Measurements from ENCODE around the gene MARCKS.

Gene MARCKS

GRCh38 chr6:113882336-113883022, 25.3 kb downstream of the MARCKS start:
- 0 out of 2 replicates have a peak, but pooled peaks have one; percentile 6 for TF ChIP-seq CTCF (IDR thresholded peaks at IDR 0.05)
- TF ChIP-seq ZFX (IDR thresholded peaks at IDR 0.05; ENCODE audit: borderline replicate concordance), result no peak
- H3K27ac ChIP-seq, result no peak overlapping the region

- TF ChIP-seq ZFX (IDR thresholded peaks at IDR 0.05; ENCODE audit: borderline replicate concordance) (no peak), CTCF (IDR thresholded peaks at IDR 0.05) (no peak)
- no peak overlapping the region for H3K27ac ChIP-seq
Observed at GRCh38 chr6:113884011-113884410, 26.9 kb downstream of the MARCKS start.

- H3K27ac ChIP-seq, result no peak overlapping the region
- TF ChIP-seq ZFX (IDR thresholded peaks at IDR 0.05; ENCODE audit: borderline replicate concordance) (no peak), CTCF (IDR thresholded peaks at IDR 0.05) (no peak)
Observed at GRCh38 chr6:113886512-113886911, 29.4 kb downstream of the MARCKS start.

- no peak for TF ChIP-seq CTCF (IDR thresholded peaks at IDR 0.05)
- TF ChIP-seq ZFX (IDR thresholded peaks at IDR 0.05; ENCODE audit: borderline replicate concordance), result no peak
- H3K27ac ChIP-seq, result no peak overlapping the region
Observed at GRCh38 chr6:113888493-113888892, 31.3 kb downstream of the MARCKS start.

- TF ChIP-seq CTCF (IDR thresholded peaks at IDR 0.05) (no peak), ZFX (IDR thresholded peaks at IDR 0.05; ENCODE audit: borderline replicate concordance) (no peak)
- H3K27ac ChIP-seq, result no peak overlapping the region
Observed at GRCh38 chr6:113888956-113889630, 31.9 kb downstream of the MARCKS start.

- no peak for TF ChIP-seq ZFX (IDR thresholded peaks at IDR 0.05; ENCODE audit: borderline replicate concordance)
- TF ChIP-seq CTCF (IDR thresholded peaks at IDR 0.05), result no peak
- H3K27ac ChIP-seq, result no peak overlapping the region
Observed at GRCh38 chr6:113893451-113893850, 36.3 kb downstream of the MARCKS start.

- no peak for TF ChIP-seq ZFX (IDR thresholded peaks at IDR 0.05; ENCODE audit: borderline replicate concordance)
- TF ChIP-seq CTCF (IDR thresholded peaks at IDR 0.05), result no peak
- H3K27ac ChIP-seq, result no peak overlapping the region
Observed at GRCh38 chr6:113893866-113894265, 36.7 kb downstream of the MARCKS start.
